ENCODE data around the gene EPB41L1. TPM values are rescaled to one million over a fixed set of nuclear protein-coding genes. Genes with fewer than 3 reads are reported as not detected.

Gene EPB41L1
- total RNA-seq, 2 donors from 2014 or later: 81.1 to 102 TPM

- Histone ChIP-seq H3K36me3 (peaks cover 30% of the 10 kb centered on the region), H3K4me1 (ENCODE audit: control insufficient read depth in 1 of 2, low read depth in 2 of 2) (peaks cover 0 to 7% of the 10 kb centered on the region in 2 donors), H3K9me3 (no peaks in the 10 kb centered on the region), H3K27ac (no peak overlapping the region), H3K4me3 (no peak overlapping the region), H3K27me3 (replicated peaks; ENCODE audit: insufficient read depth) (no peaks in the 10 kb centered on the region)
- TF ChIP-seq CTCF (IDR thresholded peaks at IDR 0.05): no peak
- ATAC-seq (ENCODE audit: insufficient number of reproducible peaks, low FRiP score, low read depth): no peak
- no peak for DNase-seq (ENCODE audit: low spot score)
These were observed 19.0 kb downstream of the EPB41L1 start for GRCh38 chr20:36173451-36173933.

GRCh38 chr20:36175016-36175415 is 20.5 kb downstream of the EPB41L1 start:
- no peaks in the 10 kb centered on the region for H3K9me3 ChIP-seq
- no peak for TF ChIP-seq CTCF (IDR thresholded peaks at IDR 0.05)
- DNase-seq (ENCODE audit: low spot score) (no peak), ATAC-seq (ENCODE audit: insufficient number of reproducible peaks, low FRiP score, low read depth) (no peak)
- H3K4me3 ChIP-seq: no peak overlapping the region
- no peaks in the 10 kb centered on the region for H3K27me3 ChIP-seq (replicated peaks; ENCODE audit: insufficient read depth)
- no peak overlapping the region for H3K27ac ChIP-seq
- no peaks in the 10 kb centered on the region for H3K4me1 ChIP-seq (ENCODE audit: control insufficient read depth in 1 of 2, low read depth in 2 of 2)
- peaks cover 34% of the 10 kb centered on the region for H3K36me3 ChIP-seq

GRCh38 chr20:36175475-36175995 is 21.0 kb downstream of the EPB41L1 start:
- peaks cover 34% of the 10 kb centered on the region for H3K36me3 ChIP-seq

GRCh38 chr20:36177716-36178115 is 23.2 kb downstream of the EPB41L1 start:
- Histone ChIP-seq H3K4me1 (ENCODE audit: control insufficient read depth in 1 of 2, low read depth in 2 of 2) (no peaks in the 10 kb centered on the region), H3K9me3 (no peaks in the 10 kb centered on the region), H3K36me3 (peaks cover 34% of the 10 kb centered on the region), H3K4me3 (no peak overlapping the region), H3K27me3 (replicated peaks; ENCODE audit: insufficient read depth) (no peaks in the 10 kb centered on the region), H3K27ac (no peak overlapping the region)
- no peak for TF ChIP-seq CTCF (IDR thresholded peaks at IDR 0.05)
- DNase-seq (ENCODE audit: low spot score) (no peak), ATAC-seq (ENCODE audit: insufficient number of reproducible peaks, low FRiP score, low read depth) (no peak)

More at GRCh38 chr20:36175475-36175995, 21.0 kb downstream of the EPB41L1 start:
- Histone ChIP-seq H3K27ac (no peak overlapping the region), H3K4me3 (no peak overlapping the region), H3K27me3 (replicated peaks; ENCODE audit: insufficient read depth) (no peaks in the 10 kb centered on the region), H3K9me3 (no peaks in the 10 kb centered on the region), H3K4me1 (ENCODE audit: control insufficient read depth in 1 of 2, low read depth in 2 of 2) (no peaks in the 10 kb centered on the region)
- TF ChIP-seq CTCF (IDR thresholded peaks at IDR 0.05): no peak
- DNase-seq (ENCODE audit: low spot score) (no peak), ATAC-seq (ENCODE audit: insufficient number of reproducible peaks, low FRiP score, low read depth) (no peak)

- Histone ChIP-seq H3K27me3 (replicated peaks; ENCODE audit: insufficient read depth) (no peaks in the 10 kb centered on the region), H3K4me3 (no peak overlapping the region), H3K36me3 (peaks cover 34% of the 10 kb centered on the region), H3K27ac (no peak overlapping the region), H3K4me1 (ENCODE audit: control insufficient read depth in 1 of 2, low read depth in 2 of 2) (no peaks in the 10 kb centered on the region), H3K9me3 (no peaks in the 10 kb centered on the region)
- no peak for TF ChIP-seq CTCF (IDR thresholded peaks at IDR 0.05)
- no peak for DNase-seq (ENCODE audit: low spot score)
- no peak for ATAC-seq (ENCODE audit: insufficient number of reproducible peaks, low FRiP score, low read depth)
These were observed 24.8 kb downstream of the EPB41L1 start for GRCh38 chr20:36179170-36179945.

All from thoracic aorta (tissue), 2 donors.